ENCODE results near the gene ATP8B4.
"Not testable (repeated sequence)": the region's sequence is repeated elsewhere in the genome, so short reads cannot be mapped to it uniquely, and the experiment has no call there.

Gene ATP8B4

GRCh38 chr15:49990835-49991545 lies 128.0 kb downstream of the ATP8B4 start:
- no peak for DNase-seq

GRCh38 chr15:49989498-49989897 lies 129.5 kb downstream of the ATP8B4 start:
- no peak for DNase-seq

- no peak for DNase-seq
Measured at GRCh38 chr15:49988766-49989165, 130.3 kb downstream of the ATP8B4 start.

- DNase-seq, result no peak
Measured at GRCh38 chr15:49987896-49988295, 131.1 kb downstream of the ATP8B4 start.

- DNase-seq, result no peak
Measured at GRCh38 chr15:49987198-49987785, 131.7 kb downstream of the ATP8B4 start.

- no peak for DNase-seq
Measured at GRCh38 chr15:49986326-49986725, 132.7 kb downstream of the ATP8B4 start.

GRCh38 chr15:49985463-49985862 lies 133.6 kb downstream of the ATP8B4 start:
- no peak for DNase-seq

GRCh38 chr15:49984436-49984835 lies 134.6 kb downstream of the ATP8B4 start:
- no peak for DNase-seq

GRCh38 chr15:49982584-49982983 lies 136.4 kb downstream of the ATP8B4 start:
- DNase-seq, result no peak

- DNase-seq, result no peak
Measured at GRCh38 chr15:49979705-49980382, 139.2 kb downstream of the ATP8B4 start.

GRCh38 chr15:49978121-49978520 lies 140.9 kb downstream of the ATP8B4 start:
- DNase-seq, result no peak

GRCh38 chr15:49977306-49977705 lies 141.7 kb downstream of the ATP8B4 start:
- DNase-seq, result no peak

GRCh38 chr15:49964551-49964950 lies 154.5 kb downstream of the ATP8B4 start:
- DNase-seq, result no peak

- no peak for DNase-seq
Measured at GRCh38 chr15:49964061-49964460, 155.0 kb downstream of the ATP8B4 start.

GRCh38 chr15:49963033-49963772 lies 155.8 kb downstream of the ATP8B4 start:
- DNase-seq, result not testable (repeated sequence)

- DNase-seq, result no peak
Measured at GRCh38 chr15:49962044-49962602, 156.9 kb downstream of the ATP8B4 start.

- no peak for DNase-seq
Measured at GRCh38 chr15:49953421-49953820, 165.6 kb downstream of the ATP8B4 start.

- DNase-seq, result peak; percentile 70
Measured at GRCh38 chr15:49946681-49947080, 172.4 kb downstream of the ATP8B4 start.

GRCh38 chr15:49934487-49934886 lies 184.5 kb downstream of the ATP8B4 start:
- no peak for DNase-seq

- DNase-seq, result no peak
Measured at GRCh38 chr15:49927189-49927861, 191.7 kb downstream of the ATP8B4 start.

- DNase-seq, result no peak
Measured at GRCh38 chr15:49926740-49927139, 192.3 kb downstream of the ATP8B4 start.

- no peak for DNase-seq
Measured at GRCh38 chr15:49923671-49924070, 195.4 kb downstream of the ATP8B4 start.

GRCh38 chr15:49919034-49919433 lies 200.0 kb downstream of the ATP8B4 start:
- no peak for DNase-seq

Measured in NCI-H2029 treated with DMSO at 0.1 percent for 48 hours (cell line).